Measurements from ENCODE around the gene GLB1L3.

GLB1L3 gene, protein sequence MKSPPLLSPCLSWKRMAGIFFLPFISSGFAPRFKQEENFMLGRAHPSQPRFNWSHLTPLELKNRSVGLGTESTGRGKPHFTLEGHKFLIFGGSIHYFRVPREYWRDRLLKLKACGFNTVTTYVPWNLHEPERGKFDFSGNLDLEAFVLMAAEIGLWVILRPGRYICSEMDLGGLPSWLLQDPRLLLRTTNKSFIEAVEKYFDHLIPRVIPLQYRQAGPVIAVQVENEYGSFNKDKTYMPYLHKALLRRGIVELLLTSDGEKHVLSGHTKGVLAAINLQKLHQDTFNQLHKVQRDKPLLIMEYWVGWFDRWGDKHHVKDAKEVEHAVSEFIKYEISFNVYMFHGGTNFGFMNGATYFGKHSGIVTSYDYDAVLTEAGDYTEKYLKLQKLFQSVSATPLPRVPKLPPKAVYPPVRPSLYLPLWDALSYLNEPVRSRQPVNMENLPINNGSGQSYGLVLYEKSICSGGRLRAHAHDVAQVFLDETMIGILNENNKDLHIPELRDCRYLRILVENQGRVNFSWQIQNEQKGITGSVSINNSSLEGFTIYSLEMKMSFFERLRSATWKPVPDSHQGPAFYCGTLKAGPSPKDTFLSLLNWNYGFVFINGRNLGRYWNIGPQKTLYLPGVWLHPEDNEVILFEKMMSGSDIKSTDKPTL

DNA sequence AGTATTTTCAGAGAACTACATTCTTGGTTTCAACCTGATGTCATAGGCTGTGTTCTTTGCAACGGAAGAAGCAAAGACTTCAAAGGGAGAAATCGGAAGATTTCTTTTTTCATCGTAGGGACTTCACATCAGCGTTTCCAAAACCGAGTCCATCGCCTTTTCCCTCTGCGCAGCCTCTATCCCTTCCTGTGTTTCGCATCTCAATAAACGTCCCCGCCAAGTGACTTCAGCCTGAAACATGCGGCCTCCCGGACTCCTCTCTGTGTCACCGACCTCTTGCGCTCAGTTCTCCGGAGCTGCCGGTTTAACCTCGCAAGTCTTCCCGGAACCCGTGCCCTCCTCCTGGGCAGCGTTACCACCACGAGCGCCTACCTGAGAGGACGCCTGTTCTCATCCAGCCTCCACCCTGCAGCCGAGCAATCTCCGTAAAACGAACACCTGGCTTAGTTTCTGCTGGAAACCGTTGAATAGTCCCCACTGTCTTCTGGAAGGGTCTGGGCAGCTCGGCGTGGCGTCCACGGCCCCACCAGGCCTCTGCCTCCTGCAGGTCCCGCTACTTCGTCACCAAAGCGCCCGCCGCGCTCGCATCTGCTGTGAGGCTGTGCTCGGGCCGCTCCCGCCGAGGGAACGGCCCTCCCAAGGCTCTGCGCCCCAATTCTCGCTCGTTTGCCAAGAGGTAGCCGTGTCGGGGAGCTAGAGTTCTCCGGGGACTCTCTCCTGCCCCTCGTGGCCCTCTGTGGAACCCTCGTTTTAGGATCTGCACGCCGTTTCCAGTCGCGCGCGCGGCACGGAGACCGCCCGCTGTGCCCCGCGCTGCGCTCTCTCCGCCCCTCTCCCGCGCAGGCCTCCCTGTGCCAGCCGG is at the start of gene GLB1L3:
TSS of gene GLB1L3 (plus strand) at position 846 of the 862 bp plus-strand sequence. CDS start 362 bp downstream, outside the sequence.
- no peak within 1 kb of the TSS for H3K4me3 ChIP-seq (replicated peaks; ENCODE audit: low read depth, low read length)
- DNase-seq (ENCODE audit: low read depth), result no peak
- TF ChIP-seq, protein P1, sequence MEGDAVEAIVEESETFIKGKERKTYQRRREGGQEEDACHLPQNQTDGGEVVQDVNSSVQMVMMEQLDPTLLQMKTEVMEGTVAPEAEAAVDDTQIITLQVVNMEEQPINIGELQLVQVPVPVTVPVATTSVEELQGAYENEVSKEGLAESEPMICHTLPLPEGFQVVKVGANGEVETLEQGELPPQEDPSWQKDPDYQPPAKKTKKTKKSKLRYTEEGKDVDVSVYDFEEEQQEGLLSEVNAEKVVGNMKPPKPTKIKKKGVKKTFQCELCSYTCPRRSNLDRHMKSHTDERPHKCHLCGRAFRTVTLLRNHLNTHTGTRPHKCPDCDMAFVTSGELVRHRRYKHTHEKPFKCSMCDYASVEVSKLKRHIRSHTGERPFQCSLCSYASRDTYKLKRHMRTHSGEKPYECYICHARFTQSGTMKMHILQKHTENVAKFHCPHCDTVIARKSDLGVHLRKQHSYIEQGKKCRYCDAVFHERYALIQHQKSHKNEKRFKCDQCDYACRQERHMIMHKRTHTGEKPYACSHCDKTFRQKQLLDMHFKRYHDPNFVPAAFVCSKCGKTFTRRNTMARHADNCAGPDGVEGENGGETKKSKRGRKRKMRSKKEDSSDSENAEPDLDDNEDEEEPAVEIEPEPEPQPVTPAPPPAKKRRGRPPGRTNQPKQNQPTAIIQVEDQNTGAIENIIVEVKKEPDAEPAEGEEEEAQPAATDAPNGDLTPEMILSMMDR (IDR thresholded peaks at IDR 0.05; ENCODE audit: low read length, missing control alignments), result peak; percentile 5

DNA sequence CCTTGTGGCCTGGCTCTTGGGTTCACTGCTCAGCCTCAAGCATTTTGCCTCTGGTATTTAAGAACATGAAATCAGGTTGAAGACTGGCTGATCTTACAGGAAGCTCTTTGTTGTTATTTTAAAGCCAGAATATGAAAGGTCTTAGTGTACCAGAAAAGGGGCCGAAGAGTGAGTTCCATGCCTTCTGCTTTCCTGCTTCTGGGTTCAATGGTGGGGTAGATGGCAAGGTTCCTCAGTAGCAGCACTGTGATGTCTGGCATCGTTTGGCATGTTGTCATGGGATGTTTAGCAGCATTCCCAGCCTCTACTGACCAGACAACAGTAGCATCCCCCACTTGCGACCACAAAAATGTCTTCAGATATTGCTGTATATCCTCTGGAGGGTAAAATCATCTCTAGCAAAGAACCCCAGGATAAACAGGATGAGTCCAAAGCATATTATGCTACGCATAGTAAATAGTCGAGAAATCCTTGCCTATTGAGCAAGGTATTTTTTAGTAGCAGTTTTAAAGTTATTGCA is 49.3 kb upstream of the GLB1L3 start:
- no peak overlapping the region for H3K4me3 ChIP-seq (replicated peaks; ENCODE audit: low read depth, low read length)
- TF ChIP-seq, protein P1 (IDR thresholded peaks at IDR 0.05; ENCODE audit: low read length, missing control alignments), result no peak
- DNase-seq (ENCODE audit: low read depth), result no peak

DNA sequence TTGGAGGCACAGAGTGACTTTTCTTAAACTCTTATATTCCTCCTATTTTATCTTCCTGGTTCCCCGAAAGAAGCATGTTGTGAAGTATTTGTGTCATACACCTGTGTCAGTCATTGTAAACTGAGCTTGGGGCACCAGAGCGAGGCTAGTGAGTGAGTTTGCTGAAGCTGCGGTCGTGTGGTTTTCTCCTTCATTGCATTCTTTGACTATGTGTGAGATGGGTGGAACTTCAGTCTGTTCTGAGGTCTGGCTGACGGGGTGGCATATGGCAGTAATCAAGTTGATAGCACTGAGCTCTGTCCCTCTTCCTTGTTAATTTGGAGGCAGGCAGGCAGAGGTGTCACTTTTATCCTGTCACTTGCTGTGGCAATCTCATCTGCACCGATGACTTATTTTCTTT is 47.6 kb upstream of the GLB1L3 start:
- DNase-seq (ENCODE audit: low read depth), result no peak
- no peak overlapping the region for H3K4me3 ChIP-seq (replicated peaks; ENCODE audit: low read depth, low read length)
- TF ChIP-seq, protein P1 (IDR thresholded peaks at IDR 0.05; ENCODE audit: low read length, missing control alignments), result no peak

DNA sequence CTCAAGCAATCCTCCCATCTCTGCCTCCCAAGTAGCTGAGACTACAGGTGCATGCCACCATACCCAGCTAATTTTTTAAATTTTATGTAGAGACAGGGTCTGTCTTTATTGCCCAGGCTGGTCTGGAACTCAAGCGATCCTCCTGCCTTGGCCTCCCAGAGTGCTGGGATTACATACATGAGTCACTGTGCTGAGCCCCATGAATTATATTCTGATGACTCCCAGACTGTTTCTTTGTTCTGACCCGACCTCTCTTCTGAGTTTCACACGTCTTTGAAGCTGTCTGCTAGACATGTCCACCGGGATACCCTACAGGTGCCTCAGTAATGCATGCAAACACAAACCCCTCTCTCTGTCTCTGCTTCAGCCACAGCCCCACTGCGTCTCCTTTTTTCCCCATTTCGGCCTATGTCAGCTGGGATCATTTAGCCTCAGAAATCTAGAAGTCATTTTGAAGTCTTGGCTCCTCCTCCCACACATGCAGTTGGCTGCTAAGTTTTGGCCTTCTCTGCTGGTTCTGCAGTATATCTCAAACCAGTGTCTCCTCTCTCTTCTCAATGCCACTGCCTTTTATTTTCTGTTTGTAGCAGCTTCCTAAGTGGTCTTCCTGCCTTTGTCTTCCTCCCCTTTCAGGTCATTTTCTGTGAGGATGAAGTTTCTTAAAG is 46.9 kb upstream of the GLB1L3 start:
- TF ChIP-seq, protein P1 (IDR thresholded peaks at IDR 0.05; ENCODE audit: low read length, missing control alignments), result no peak

DNA sequence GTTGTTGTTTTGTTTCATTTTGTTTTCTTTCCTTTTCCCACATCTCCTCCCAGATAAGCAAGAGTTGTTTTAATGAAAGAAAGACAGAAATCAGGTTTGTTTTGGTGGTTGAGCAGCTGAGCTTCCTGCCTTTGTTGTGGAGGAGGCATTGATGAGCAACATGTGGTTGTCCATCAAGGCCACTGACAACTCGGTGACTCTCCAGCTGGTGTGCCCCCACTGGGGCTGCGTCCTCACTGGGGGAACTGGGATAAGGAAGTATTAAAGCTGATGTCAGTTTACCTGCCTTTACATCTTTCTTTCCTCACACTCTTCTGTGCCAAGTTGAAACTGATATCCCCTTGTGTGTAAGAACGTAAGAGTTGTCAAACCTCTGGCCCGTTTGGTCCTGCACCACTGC is 45.8 kb upstream of the GLB1L3 start:
- TF ChIP-seq, protein P1 (IDR thresholded peaks at IDR 0.05; ENCODE audit: low read length, missing control alignments), result no peak
- DNase-seq (ENCODE audit: low read depth), result no peak
- no peak overlapping the region for H3K4me3 ChIP-seq (replicated peaks; ENCODE audit: low read depth, low read length)

More for the DNA sequence above, 46.9 kb upstream of the GLB1L3 start:
- no peak for DNase-seq (ENCODE audit: low read depth)
- no peak overlapping the region for H3K4me3 ChIP-seq (replicated peaks; ENCODE audit: low read depth, low read length)
